22Rv1 (cell line): ENCODE results near the gene ADGRA3.

ENCODE experiments used
- H3K27ac ChIP-seq: fragments of 450-650 bp; 2 replicates; pipeline ENCODE4 v1.5.1; 2017
- ZFX ChIP-seq: fragments of 450-650 bp; IDR thresholded peaks from 2 replicates; pipeline ENCODE4 v1.6.1; 2017; ENCODE audit warnings: antibody characterized with exemption, borderline replicate concordance
- TF ChIP-seq, protein P1 (sequence below): fragments of 450-650 bp; IDR thresholded peaks from 2 replicates; pipeline ENCODE4 v1.5.1; 2017; ENCODE audit warnings: mild to moderate bottlenecking

Gene ADGRA3

DNA sequence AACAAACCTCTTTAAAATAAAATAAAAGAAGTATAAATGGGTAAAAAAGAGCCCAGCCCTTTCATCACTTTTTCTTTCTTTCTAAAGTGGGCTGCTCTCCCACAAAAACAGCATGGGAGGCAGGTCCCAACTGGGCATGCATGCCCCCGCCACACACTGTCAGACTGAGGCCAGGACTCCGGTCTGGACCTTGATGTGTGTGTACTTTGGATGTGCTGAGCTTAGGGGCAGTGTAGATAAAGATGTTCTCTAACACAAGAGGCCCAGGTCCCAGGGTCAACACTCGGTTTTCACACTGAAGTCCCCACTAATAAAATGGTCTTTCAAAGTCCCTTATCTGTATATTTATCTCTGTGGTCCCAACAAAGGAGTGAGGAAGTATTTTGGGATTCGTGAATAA, 44.4 kb downstream of the ADGRA3 start:
- TF ChIP-seq ZFX, result no peak
- TF ChIP-seq, protein P1, sequence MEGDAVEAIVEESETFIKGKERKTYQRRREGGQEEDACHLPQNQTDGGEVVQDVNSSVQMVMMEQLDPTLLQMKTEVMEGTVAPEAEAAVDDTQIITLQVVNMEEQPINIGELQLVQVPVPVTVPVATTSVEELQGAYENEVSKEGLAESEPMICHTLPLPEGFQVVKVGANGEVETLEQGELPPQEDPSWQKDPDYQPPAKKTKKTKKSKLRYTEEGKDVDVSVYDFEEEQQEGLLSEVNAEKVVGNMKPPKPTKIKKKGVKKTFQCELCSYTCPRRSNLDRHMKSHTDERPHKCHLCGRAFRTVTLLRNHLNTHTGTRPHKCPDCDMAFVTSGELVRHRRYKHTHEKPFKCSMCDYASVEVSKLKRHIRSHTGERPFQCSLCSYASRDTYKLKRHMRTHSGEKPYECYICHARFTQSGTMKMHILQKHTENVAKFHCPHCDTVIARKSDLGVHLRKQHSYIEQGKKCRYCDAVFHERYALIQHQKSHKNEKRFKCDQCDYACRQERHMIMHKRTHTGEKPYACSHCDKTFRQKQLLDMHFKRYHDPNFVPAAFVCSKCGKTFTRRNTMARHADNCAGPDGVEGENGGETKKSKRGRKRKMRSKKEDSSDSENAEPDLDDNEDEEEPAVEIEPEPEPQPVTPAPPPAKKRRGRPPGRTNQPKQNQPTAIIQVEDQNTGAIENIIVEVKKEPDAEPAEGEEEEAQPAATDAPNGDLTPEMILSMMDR, result no peak
- no peak overlapping the region for H3K27ac ChIP-seq

- TF ChIP-seq, protein P1, result no peak
- no peak for TF ChIP-seq ZFX
- no peak overlapping the region for H3K27ac ChIP-seq
Measured at GRCh38 chr4:22466581-22466980, 49.3 kb downstream of the ADGRA3 start.

DNA sequence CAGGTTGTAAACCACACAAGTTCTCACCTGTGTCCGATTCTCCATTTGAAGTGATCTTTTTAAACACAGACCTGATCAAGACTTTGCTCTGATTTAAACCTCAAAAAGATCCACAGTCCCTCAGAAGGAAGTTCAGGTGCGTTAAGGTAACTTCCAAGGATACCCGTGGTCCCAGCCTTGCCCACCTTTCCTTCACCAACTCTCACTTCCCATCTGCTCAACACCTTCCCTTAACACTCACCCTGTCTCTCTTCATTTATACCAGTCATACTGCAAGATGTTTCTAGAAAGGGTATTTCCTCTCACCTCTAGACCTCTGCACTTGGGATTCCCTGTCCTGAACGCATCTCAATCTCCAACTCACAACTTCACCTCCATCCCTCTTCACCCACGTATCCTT, 49.9 kb downstream of the ADGRA3 start:
- TF ChIP-seq ZFX, result no peak
- no peak overlapping the region for H3K27ac ChIP-seq

GRCh38 chr4:22465349-22465748, 50.5 kb downstream of the ADGRA3 start:
- no peak overlapping the region for H3K27ac ChIP-seq
- no peak for TF ChIP-seq ZFX

DNA sequence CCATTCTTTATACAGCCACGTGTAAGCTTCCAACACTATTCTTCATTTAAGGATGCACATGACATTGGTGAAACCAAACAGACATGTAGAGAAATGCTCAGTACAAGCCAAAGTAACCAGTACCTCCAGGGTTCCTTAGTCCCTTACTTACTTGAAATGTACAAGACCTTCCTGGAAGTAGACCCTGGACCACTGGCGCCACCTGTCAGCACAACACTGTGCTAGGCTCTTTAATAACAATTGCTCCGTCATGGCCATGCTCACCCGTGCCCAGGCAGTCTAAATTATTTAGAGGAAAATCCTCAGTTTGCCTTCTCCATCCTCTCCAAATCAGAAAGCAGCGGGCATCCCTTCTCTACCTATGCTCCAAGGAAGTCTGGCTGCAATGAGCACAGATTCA, 52.7 kb downstream of the ADGRA3 start:
- no peak overlapping the region for H3K27ac ChIP-seq
- TF ChIP-seq, protein P1, result peak; percentile 9; the same call in 1 of the 2 replicates
- no peak for TF ChIP-seq ZFX

GRCh38 chr4:22462688-22463087, 53.2 kb downstream of the ADGRA3 start:
- no peak overlapping the region for H3K27ac ChIP-seq
- TF ChIP-seq, protein P1, result no peak
- no peak for TF ChIP-seq ZFX

- TF ChIP-seq ZFX, result no peak
- TF ChIP-seq, protein P1, result no peak
- H3K27ac ChIP-seq, result no peak overlapping the region
Measured at GRCh38 chr4:22460266-22460665, 55.6 kb downstream of the ADGRA3 start.

- H3K27ac ChIP-seq, result no peak overlapping the region
- no peak for TF ChIP-seq ZFX
- TF ChIP-seq, protein P1, result no peak
Measured at GRCh38 chr4:22458098-22458497, 57.8 kb downstream of the ADGRA3 start.

GRCh38 chr4:22457348-22457747, 58.5 kb downstream of the ADGRA3 start:
- TF ChIP-seq, protein P1, result no peak
- no peak for TF ChIP-seq ZFX
- no peak overlapping the region for H3K27ac ChIP-seq
